CD14-positive monocyte (primary cell): Measurements from ENCODE around the gene ATF4. TPM values are rescaled to one million over a fixed set of nuclear protein-coding genes. Genes with fewer than 3 reads are reported as not detected.

Experiments
- DNase-seq, 3 donors: peaks; one replicate each; pipeline ENCODE4 v3.0.0-alpha.2; 2011 to 2022
- H2AFZ ChIP-seq: 2 replicates; pipeline ENCODE4 v1.6.0; 2012; ENCODE audit warnings: mild to moderate bottlenecking, low read depth, low read length, inconsistent platforms; ENCODE audit not compliant: insufficient read depth, poor library complexity, severe bottlenecking
- H3K27ac ChIP-seq, 2 donors: 1 replicate in 1 of 2; 2 replicates in 1 of 2; pipeline ENCODE4 v1.5.1; 2012 to 2013; ENCODE audit warnings: low read length in 2 of 2, control low read depth in 1 of 2, inconsistent platforms in 1 of 2, low read depth in 1 of 2, mild to moderate bottlenecking in 1 of 2
- H3K27me3 ChIP-seq, 2 donors: one replicate each; pipeline versions ENCODE4 v1.6.0 to v1.6.1; 2011 to 2013; ENCODE audit warnings: low read length in 2 of 2; ENCODE audit not compliant: control insufficient read depth in 2 of 2, insufficient read depth in 2 of 2
- H3K36me3 ChIP-seq, 2 donors: replicated peaks in 1 of 2; 1 replicate in 1 of 2; 2 replicates in 1 of 2; pipeline versions ENCODE4 v1.5.1 to v1.6.1; 2012 to 2013; ENCODE audit warnings: low read length in 2 of 2, control low read depth in 1 of 2, inconsistent platforms in 1 of 2, mild to moderate bottlenecking in 1 of 2; ENCODE audit not compliant: insufficient read depth in 2 of 2, control insufficient read depth in 1 of 2
- H3K4me1 ChIP-seq, 2 donors: 1 replicate in 1 of 2; 2 replicates in 1 of 2; pipeline versions ENCODE4 v1.5.1 to v1.6.1; 2012 to 2013; ENCODE audit warnings: low read length in 2 of 2, control low read depth in 1 of 2, inconsistent platforms in 1 of 2, mild to moderate bottlenecking in 1 of 2, moderate library complexity in 1 of 2; ENCODE audit not compliant: insufficient read depth in 2 of 2, control insufficient read depth in 1 of 2
- H3K4me2 ChIP-seq: replicated peaks from 2 replicates; pipeline ENCODE3; 2012; ENCODE audit warnings: low read length, moderate library complexity, mild to moderate bottlenecking; ENCODE audit not compliant: poor library complexity, severe bottlenecking; ENCODE audit errors: extremely low read depth
- H3K4me3 ChIP-seq, 3 experiments: fragments of 200-600 bp in 1 of 3; sonication (generic) in 1 of 3; replicated peaks in 1 of 3; 1 replicate in 2 of 3; 2 replicates in 1 of 3; pipeline ENCODE4 v1.5.1; 2011 to 2013; ENCODE audit warnings: low read length in 3 of 3, mild to moderate bottlenecking in 3 of 3, control low read depth in 2 of 3, low read depth in 2 of 3, inconsistent platforms in 1 of 3, moderate library complexity in 1 of 3
- H3K79me2 ChIP-seq: 2 replicates; pipeline ENCODE4 v1.6.0; 2012; ENCODE audit warnings: mild to moderate bottlenecking, control low read depth, inconsistent platforms, low read length, moderate library complexity; ENCODE audit not compliant: insufficient read depth
- H3K9ac ChIP-seq: 2 replicates; pipeline ENCODE4 v1.6.0; 2017; ENCODE audit warnings: low read length, mild to moderate bottlenecking; ENCODE audit not compliant: insufficient read depth, poor library complexity, severe bottlenecking
- H3K9me3 ChIP-seq, 2 donors: replicated peaks in 1 of 2; 1 replicate in 1 of 2; 2 replicates in 1 of 2; pipeline versions ENCODE4 v1.5.1 to v1.6.1; 2012 to 2013; ENCODE audit warnings: low read length in 2 of 2, control low read depth in 1 of 2; ENCODE audit not compliant: control insufficient read depth in 1 of 2, insufficient read depth in 1 of 2
- H4K20me1 ChIP-seq: 2 replicates; pipeline ENCODE4 v1.6.0; 2012; ENCODE audit warnings: mild to moderate bottlenecking, low read length, control low read depth, moderate library complexity; ENCODE audit not compliant: insufficient read depth
- H3K27ac Mint-ChIP-seq, 7 donors: one replicate each; pipeline ENCODE4 v1.8.0; 2020; ENCODE audit warnings: mild to moderate bottlenecking in 7 of 7, mixed read lengths in 7 of 7, moderate library complexity in 6 of 7, inconsistent platforms in 2 of 7
- H3K27me3 Mint-ChIP-seq, 3 donors: one replicate each; pipeline ENCODE4 v1.8.0; 2021 to 2022; ENCODE audit warnings: low read depth in 3 of 3, mild to moderate bottlenecking in 3 of 3, mixed read lengths in 3 of 3, moderate library complexity in 3 of 3, inconsistent platforms in 1 of 3
- H3K36me3 Mint-ChIP-seq, 2 donors: one replicate each; pipeline ENCODE4 v1.8.0; 2020; ENCODE audit warnings: mixed read lengths in 2 of 2, inconsistent platforms in 1 of 2, mild to moderate bottlenecking in 1 of 2
- H3K4me1 Mint-ChIP-seq: one replicate; pipeline ENCODE4 v1.8.0; 2020; ENCODE audit warnings: mild to moderate bottlenecking, mixed read lengths
- H3K4me3 Mint-ChIP-seq, 2 donors: one replicate each; pipeline ENCODE4 v1.8.0; 2020; ENCODE audit warnings: mild to moderate bottlenecking in 2 of 2, mixed read lengths in 2 of 2, moderate library complexity in 1 of 2
- H3K9me3 Mint-ChIP-seq, 7 donors: one replicate each; pipeline ENCODE4 v1.8.0; 2020 to 2022; ENCODE audit warnings: mixed read lengths in 7 of 7, mild to moderate bottlenecking in 6 of 7, moderate library complexity in 6 of 7, inconsistent platforms in 2 of 7
- CTCF ChIP-seq: fragments of 200-600 bp; IDR thresholded peaks from one replicate; pipeline ENCODE4 v1.8.0; 2022; ENCODE audit warnings: antibody characterized with exemption, mild to moderate bottlenecking
- WGBS: methylation state at CpG from one replicate; pipeline ENCODE4 v1.1.5; 2013; ENCODE audit warnings: missing lambda C conversion rate; ENCODE audit not compliant: insufficient coverage; 5-methylcytosine and 5-hydroxymethylcytosine counted together
- intact Hi-C, 2 donors: fragments of 100-400 bp; cut with micrococcal nuclease; formaldehyde crosslinking; loops; one replicate each; pipeline versions ENCODE4 v1.15.0 to v1.15.1; 2023
- polyA plus RNA-seq, 3 donors: library from polyadenylated mRNA; depleted of rRNA in 1 of 3; unstranded in 2 of 3; stranded (reverse) in 1 of 3; fragments of 300-500 nt in 2 of 3; fragments of >200 nt in 1 of 3; fragmentation: Illumina TruSeq in 2 of 3; gene quantifications; 1 replicate in 2 of 3; 2 replicates in 1 of 3; pipeline ENCODE4 v1.2.3, GENCODE V29; 2012 to 2021

ATF4 gene
- polyA plus RNA-seq, 3 donors: 55.1 to 606 (median 59.0) TPM

GRCh38 chr22:39522567-39523300, 2.4 kb downstream of the ATF4 start:
- 49% methylated on average over 10 of the region's 14 CpGs for WGBS
- H4K20me1 ChIP-seq: peaks cover 73% of the 10 kb centered on the region
- H3K4me3 ChIP-seq: peak overlapping the region in 1 of 3 experiments; percentile 96
- Mint-ChIP-seq H3K36me3 (peaks cover 36 to 60% of the 10 kb centered on the region in 2 donors), H3K4me1 (peaks cover 74% of the 10 kb centered on the region), H3K27ac (peak overlapping the region; percentile 77 to 99 (median 97)), H3K4me3 (peak overlapping the region; percentile 90 to 92), H3K27me3 (peaks cover 0 to 7% (median 1%) of the 10 kb centered on the region in 3 donors), H3K9me3 (no peaks in the 10 kb centered on the region)
- peak overlapping the region; percentile 17 for H3K9ac ChIP-seq
- no peaks in the 10 kb centered on the region for H3K9me3 ChIP-seq
- DNase-seq: no peak
- peaks cover 72% of the 10 kb centered on the region for H3K79me2 ChIP-seq
- H3K4me1 ChIP-seq: peaks cover 71 to 82% of the 10 kb centered on the region in 2 donors
- H3K36me3 ChIP-seq: peaks cover 37 to 52% of the 10 kb centered on the region in 2 donors
- no peak overlapping the region for H2AFZ ChIP-seq
- H3K27ac ChIP-seq: peak overlapping the region; percentile 27 to 45
- H3K27me3 ChIP-seq: no peaks in the 10 kb centered on the region
- TF ChIP-seq CTCF: no peak
- intact Hi-C loops: loop anchor here (5.0 to 10.0 kb wide), 3 partner anchors 118 to 768 kb away; partner anchors contain the start of genes CBX7 (in 1 of the 2) and SUN2 (in 1 of the 2)
- peak overlapping the region; percentile 84 for H3K4me2 ChIP-seq

- Histone ChIP-seq H3K9ac (no peak overlapping the region), H4K20me1 (peaks cover 88% of the 10 kb centered on the region), H2AFZ (no peak overlapping the region), H3K9me3 (no peaks in the 10 kb centered on the region), H3K27me3 (no peaks in the 10 kb centered on the region), H3K4me1 (peaks cover 66 to 85% of the 10 kb centered on the region in 2 donors), H3K4me2 (no peak overlapping the region), H3K4me3 (no peak overlapping the region), H3K36me3 (peaks cover 47 to 65% of the 10 kb centered on the region in 2 donors), H3K27ac (peak overlapping the region in 1 of 2 donors; percentile 69), H3K79me2 (peaks cover 72% of the 10 kb centered on the region)
- WGBS: 88% methylated on average over 9 of the region's 13 CpGs
- TF ChIP-seq CTCF: no peak
- intact Hi-C loops: loop anchor here (5.0 to 10.0 kb wide), 3 partner anchors 119 to 769 kb away; partner anchors contain the start of genes CBX7 (in 1 of the 2) and SUN2 (in 1 of the 2)
- Mint-ChIP-seq H3K36me3 (peaks cover 44 to 71% of the 10 kb centered on the region in 2 donors), H3K27ac (peak overlapping the region in 5 of 7 donors; percentile 37 to 87 (median 77)), H3K4me1 (peaks cover 72% of the 10 kb centered on the region), H3K27me3 (peaks cover 0 to 7% (median 1%) of the 10 kb centered on the region in 3 donors), H3K4me3 (no peak overlapping the region), H3K9me3 (no peaks in the 10 kb centered on the region)
- no peak for DNase-seq
These were observed 3.9 kb downstream of the ATF4 start for GRCh38 chr22:39524089-39524752.
